ENCODE measurements around the gene EAF1. TPM values are rescaled to one million over a fixed set of nuclear protein-coding genes. Genes with fewer than 3 reads are reported as not detected.
A peak's percentile ranks its signal among the peaks of the same experiment; 100 is the strongest.

Gene EAF1
- total RNA-seq, 1 experiment from 2014 or later = 32.1 TPM

- Histone ChIP-seq H3K27me3 (ENCODE audit: insufficient read depth, low read length) (no peaks in the 10 kb centered on the region), H3K4me1 (ENCODE audit: control insufficient read depth in 1 of 2, insufficient read depth in 2 of 2, low read length in 2 of 2) (no peaks in the 10 kb centered on the region), H3K9ac (ENCODE audit: low read length) (no peak overlapping the region), H3K79me2 (ENCODE audit: insufficient read depth, low read length) (peaks cover 5% of the 10 kb centered on the region; the same call in 1 of the 2 replicates), H3K27ac (ENCODE audit: low read depth, low read length) (no peak overlapping the region), H3K9me3 (ENCODE audit: control insufficient read depth in 1 of 2, insufficient read depth in 1 of 2, low read depth in 1 of 2, low read length in 2 of 2) (no peaks in the 10 kb centered on the region), H2AFZ (ENCODE audit: low read depth, low read length, poor library complexity, severe bottlenecking) (no peak overlapping the region), H3K36me3 (ENCODE audit: control insufficient read depth in 1 of 2, insufficient read depth in 2 of 2, low read length in 2 of 2) (peaks cover 5 to 10% of the 10 kb centered on the region in 2 experiments; a peak in 3 of 4 replicates), H3K4me3 (replicated peaks in 1 of 2; ENCODE audit: low read depth in 1 of 2, low read length in 2 of 2) (no peak overlapping the region), H4K20me1 (ENCODE audit: insufficient read depth) (no peaks in the 10 kb centered on the region), H3K4me2 (ENCODE audit: low read length) (no peak overlapping the region), H3K9me2 (ENCODE audit: insufficient read depth) (no peaks in the 10 kb centered on the region)
- ATAC-seq (no peak), DNase-seq (ENCODE audit: low read depth, low spot score) (no peak)
- ChIA-PET POLR2A (no interaction called here), RAD21 (ENCODE audit: low non-redundant PET in 1 of 2, low total read pairs in 2 of 2, uncharacterized antibody in 2 of 2, unreplicated experiment in 2 of 2) (no interaction called here), CTCF (no interaction called here)
- intact Hi-C loops (cut with micrococcal nuclease) = no loop called here
- TF ChIP-seq TCF7L2 (IDR thresholded peaks at IDR 0.05; ENCODE audit: borderline replicate concordance, extremely low read depth, insufficient read depth, insufficient read length) = no peak
- TF ChIP-seq CBX3 (IDR thresholded peaks at IDR 0.05; ENCODE audit: low read depth) = no peak
- no peak for TF ChIP-seq ELF1 (IDR thresholded peaks at IDR 0.05; ENCODE audit: borderline replicate concordance, low read depth)
- TF ChIP-seq CEBPB (IDR thresholded peaks at IDR 0.05; ENCODE audit: low read depth) = no peak
- no peak for TF ChIP-seq ATF3 (IDR thresholded peaks at IDR 0.05)
- no peak for TF ChIP-seq CTCF (IDR thresholded peaks at IDR 0.05 in 2 of 3, conservative IDR thresholded peaks at IDR 0.05 in 1 of 3; ENCODE audit: borderline replicate concordance in 1 of 3, insufficient read depth in 1 of 3, low read depth in 2 of 3, low read length in 2 of 3)
- BruUV-seq (replicated peaks) = no TSS peak
These were observed 6.5 kb upstream of the EAF1 start for GRCh38 chr3:15420871-15421270.

GRCh38 chr3:15426579-15427118 lies 749 bp upstream of the EAF1 start:
- no peaks in the 10 kb centered on the region for H4K20me1 ChIP-seq (ENCODE audit: insufficient read depth)
- POLR2A ChIA-PET = no interaction called here
- H3K4me2 ChIP-seq (ENCODE audit: low read length) = peak overlapping the region; percentile 88
- TF ChIP-seq POLR2A (IDR thresholded peaks at IDR 0.05; ENCODE audit: borderline replicate concordance, extremely low read depth, insufficient read depth, insufficient read length) = no peak
- 0 out of 2 replicates have a peak, but pooled peaks have one; percentile 14 for TF ChIP-seq CBX3 (IDR thresholded peaks at IDR 0.05; ENCODE audit: low read depth)
- TF ChIP-seq ELF1 (IDR thresholded peaks at IDR 0.05; ENCODE audit: borderline replicate concordance, low read depth) = no peak
- TSS peak; percentile 72 for BruUV-seq (replicated peaks)
- H3K9me3 ChIP-seq (ENCODE audit: control insufficient read depth in 1 of 2, insufficient read depth in 1 of 2, low read depth in 1 of 2, low read length in 2 of 2) = no peaks in the 10 kb centered on the region
- H3K4me3 ChIP-seq (replicated peaks in 1 of 2; ENCODE audit: low read depth in 1 of 2, low read length in 2 of 2) = peak overlapping the region; percentile 99
- H3K9ac ChIP-seq (ENCODE audit: low read length) = peak overlapping the region; percentile 86
- peaks cover 13 to 16% of the 10 kb centered on the region in 2 experiments for H3K4me1 ChIP-seq (ENCODE audit: control insufficient read depth in 1 of 2, insufficient read depth in 2 of 2, low read length in 2 of 2)
- ATAC-seq (no peak), DNase-seq (ENCODE audit: low read depth, low spot score) (no peak)
- H3K36me3 ChIP-seq (ENCODE audit: control insufficient read depth in 1 of 2, insufficient read depth in 2 of 2, low read length in 2 of 2) = peaks cover 8 to 9% of the 10 kb centered on the region in 2 experiments; a peak in 3 of 4 replicates
- H3K27me3 ChIP-seq (ENCODE audit: insufficient read depth, low read length) = no peaks in the 10 kb centered on the region
- H3K79me2 ChIP-seq (ENCODE audit: insufficient read depth, low read length) = peaks cover 62% of the 10 kb centered on the region
- RAD21 ChIA-PET (ENCODE audit: low non-redundant PET in 1 of 2, low total read pairs in 2 of 2, uncharacterized antibody in 2 of 2, unreplicated experiment in 2 of 2) = no interaction called here
- intact Hi-C loops (cut with micrococcal nuclease) = no loop called here
- H3K27ac ChIP-seq (ENCODE audit: low read depth, low read length) = peak overlapping the region; percentile 77
- CTCF ChIA-PET = no interaction called here
- no peaks in the 10 kb centered on the region for H3K9me2 ChIP-seq (ENCODE audit: insufficient read depth)
- peak overlapping the region; percentile 95 for H2AFZ ChIP-seq (ENCODE audit: low read depth, low read length, poor library complexity, severe bottlenecking)

Measured in HCT116 (cell line).